Thyroid gland (tissue), 4 donors: Measurements from ENCODE around the gene FAM171A2.
A peak's percentile ranks its signal among the peaks of the same experiment; 100 is the strongest.

Experiments
- POLR2A ChIP-seq, 2 donors: fragments of 450-650 bp; IDR thresholded peaks; one replicate each; pipeline ENCODE4 v1.6.1; 2017; ENCODE audit warnings: antibody characterized with exemption in 2 of 2, mild to moderate bottlenecking in 2 of 2, moderate library complexity in 1 of 2
- TF ChIP-seq, protein P1 (sequence below), 6 experiments: fragments of 200-600 bp in 3 of 6; fragments of 450-650 bp in 3 of 6; sonication (generic) in 3 of 6; IDR thresholded peaks; one replicate each; pipeline ENCODE4 v1.5.1; 2016 to 2019; ENCODE audit warnings: antibody characterized with exemption in 6 of 6, mild to moderate bottlenecking in 2 of 6, inconsistent platforms in 1 of 6, moderate library complexity in 1 of 6

DNA sequence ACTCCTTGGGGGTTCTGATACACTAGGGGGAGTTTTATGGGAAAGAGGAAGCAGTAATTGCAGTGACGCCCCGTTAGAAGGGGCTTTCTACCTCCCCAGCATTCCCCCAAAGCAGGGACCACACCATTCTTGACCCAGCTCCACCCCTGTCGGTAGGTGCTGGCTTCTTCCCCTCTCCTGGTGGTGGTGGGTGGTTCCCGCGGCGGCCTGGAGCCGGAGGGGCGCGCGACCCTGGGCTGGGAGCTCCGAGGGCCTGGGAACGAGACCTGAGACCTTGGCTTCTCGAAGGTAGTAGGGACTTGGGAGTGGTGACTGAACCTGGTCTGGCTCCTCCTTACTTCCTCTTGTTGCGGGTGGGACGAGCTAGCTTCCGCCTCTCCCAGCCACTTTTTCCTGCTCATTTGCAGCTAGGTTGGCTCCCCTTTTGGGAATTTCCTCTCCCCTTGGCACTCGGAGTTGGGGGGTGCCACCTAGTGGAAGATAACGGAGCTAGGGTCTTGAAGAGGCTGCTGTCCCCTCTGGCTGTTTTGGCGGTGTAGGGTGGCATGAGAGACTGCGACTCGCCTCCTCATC is 18.1 kb downstream of the FAM171A2 start:
- TF ChIP-seq, protein P1, sequence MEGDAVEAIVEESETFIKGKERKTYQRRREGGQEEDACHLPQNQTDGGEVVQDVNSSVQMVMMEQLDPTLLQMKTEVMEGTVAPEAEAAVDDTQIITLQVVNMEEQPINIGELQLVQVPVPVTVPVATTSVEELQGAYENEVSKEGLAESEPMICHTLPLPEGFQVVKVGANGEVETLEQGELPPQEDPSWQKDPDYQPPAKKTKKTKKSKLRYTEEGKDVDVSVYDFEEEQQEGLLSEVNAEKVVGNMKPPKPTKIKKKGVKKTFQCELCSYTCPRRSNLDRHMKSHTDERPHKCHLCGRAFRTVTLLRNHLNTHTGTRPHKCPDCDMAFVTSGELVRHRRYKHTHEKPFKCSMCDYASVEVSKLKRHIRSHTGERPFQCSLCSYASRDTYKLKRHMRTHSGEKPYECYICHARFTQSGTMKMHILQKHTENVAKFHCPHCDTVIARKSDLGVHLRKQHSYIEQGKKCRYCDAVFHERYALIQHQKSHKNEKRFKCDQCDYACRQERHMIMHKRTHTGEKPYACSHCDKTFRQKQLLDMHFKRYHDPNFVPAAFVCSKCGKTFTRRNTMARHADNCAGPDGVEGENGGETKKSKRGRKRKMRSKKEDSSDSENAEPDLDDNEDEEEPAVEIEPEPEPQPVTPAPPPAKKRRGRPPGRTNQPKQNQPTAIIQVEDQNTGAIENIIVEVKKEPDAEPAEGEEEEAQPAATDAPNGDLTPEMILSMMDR (IDR thresholded peaks at IDR 0.05): peak in 5 of 6 experiments; percentile 9 to 41 (median 29)
- TF ChIP-seq POLR2A (IDR thresholded peaks at IDR 0.05): no peak
